Measurements from ENCODE around the gene PHLDA2. TPM values are rescaled to one million over a fixed set of nuclear protein-coding genes. Genes with fewer than 3 reads are reported as not detected.

PHLDA2 gene
- total RNA-seq (under 1 TPM; 0.69 to 0.83 TPM), polyA plus RNA-seq (not detected), total RNA-seq (0 to 0.67 (median 0.25) reads per million in 6 experiments)

GRCh38 chr11:2928605-2929530 is at the start of gene PHLDA2:
PHLDA2 (minus strand) TSS chr11:2929420; CDS start chr11:2929364, 56 bp downstream.
- Mint-ChIP-seq H3K4me1 (peaks cover 9 to 26% (median 22%) of the 10 kb centered on the region in 4 donors), H3K36me3 (no peaks in the 10 kb centered on the region), H3K27ac (peak within 1 kb of the TSS in 8 of 10 donors; percentile 42 to 83 (median 58)), H3K9me3 (no peaks in the 10 kb centered on the region), H3K27me3 (peaks cover 7 to 30% (median 13%) of the 10 kb centered on the region in 5 donors), H3K4me3 (peak within 1 kb of the TSS; percentile 77 to 89 (median 86))
- DNase-seq = peak in 9 of 10 donors; percentile 29 to 77 (median 56)
- peak; percentile 72 to 81 for ATAC-seq
- POLR2A ChIA-PET = interaction anchor here (0.6 to 2.2 kb wide), 8 partner anchors 12 to 528 kb away, joined by 3 to 14 read pairs (median 4); partner anchors contain the start of gene TSSC4

- Mint-ChIP-seq H3K27ac (peak overlapping the region in 7 of 10 donors; percentile 23 to 80 (median 56)), H3K36me3 (peaks cover 0 to 78% (median 15%) of the 10 kb centered on the region in 3 donors), H3K4me1 (peaks cover 24 to 72% (median 59%) of the 10 kb centered on the region in 4 donors), H3K4me3 (no peak overlapping the region), H3K9me3 (no peaks in the 10 kb centered on the region), H3K27me3 (no peaks in the 10 kb centered on the region)
- POLR2A ChIA-PET = interaction anchor here (2.1 to 3.2 kb wide), 2 partner anchors 9 to 38 kb away, joined by 11 to 34 read pairs; no protein-coding TSS in a partner anchor
- no peak for DNase-seq
- ATAC-seq = no peak
Observed at GRCh38 chr11:2977113-2977512, 47.9 kb upstream of the PHLDA2 start.

GRCh38 chr11:2976294-2977063 is 47.3 kb upstream of the PHLDA2 start:
- H3K9me3 Mint-ChIP-seq = no peaks in the 10 kb centered on the region
- DNase-seq = no peak
- H3K36me3 Mint-ChIP-seq = peaks cover 0 to 80% (median 15%) of the 10 kb centered on the region in 3 donors
- H3K4me1 Mint-ChIP-seq = peaks cover 21 to 66% (median 53%) of the 10 kb centered on the region in 4 donors
- ATAC-seq = no peak
- no peak overlapping the region for H3K4me3 Mint-ChIP-seq
- POLR2A ChIA-PET = interaction anchor here (1.3 to 3.2 kb wide), 9 partner anchors 10 to 115 kb away, joined by 3 to 34 read pairs (median 9); partner anchors contain the start of gene NAP1L4
- H3K27me3 Mint-ChIP-seq = no peaks in the 10 kb centered on the region
- peak overlapping the region in 9 of 10 donors; percentile 9 to 90 (median 53) for H3K27ac Mint-ChIP-seq

GRCh38 chr11:2975594-2975993 is 46.4 kb upstream of the PHLDA2 start:
- Mint-ChIP-seq H3K9me3 (no peaks in the 10 kb centered on the region), H3K27me3 (no peaks in the 10 kb centered on the region), H3K4me3 (peak overlapping the region in 2 of 10 donors; percentile 14 to 22), H3K4me1 (peaks cover 21 to 62% (median 52%) of the 10 kb centered on the region in 4 donors), H3K36me3 (peaks cover 0 to 89% (median 15%) of the 10 kb centered on the region in 3 donors), H3K27ac (peak overlapping the region in 8 of 10 donors; percentile 35 to 87 (median 68))
- ATAC-seq (peak; percentile 91 to 96), DNase-seq (peak; percentile 21 to 78 (median 54))
- POLR2A ChIA-PET = interaction anchor here (0.7 to 3.2 kb wide), 14 partner anchors 8 to 116 kb away, joined by 3 to 34 read pairs (median 7); partner anchors contain the start of gene NAP1L4

GRCh38 chr11:2974272-2974671 is 45.1 kb upstream of the PHLDA2 start:
- POLR2A ChIA-PET = interaction anchor here (0.6 to 3.2 kb wide), 3 partner anchors 15 to 1673 kb away, joined by 3 to 34 read pairs (median 3); no protein-coding TSS in a partner anchor
- Mint-ChIP-seq H3K27ac (peak overlapping the region in 5 of 10 donors; percentile 45 to 78 (median 71)), H3K9me3 (no peaks in the 10 kb centered on the region), H3K4me1 (peaks cover 23 to 59% (median 50%) of the 10 kb centered on the region in 4 donors), H3K27me3 (no peaks in the 10 kb centered on the region), H3K36me3 (peaks cover 0 to 95% (median 17%) of the 10 kb centered on the region in 3 donors), H3K4me3 (no peak overlapping the region)
- ATAC-seq = no peak
- no peak for DNase-seq

GRCh38 chr11:2968341-2968900 is 39.2 kb upstream of the PHLDA2 start:
- Mint-ChIP-seq H3K9me3 (no peaks in the 10 kb centered on the region), H3K27ac (no peak overlapping the region), H3K4me1 (peaks cover 15 to 49% (median 22%) of the 10 kb centered on the region in 4 donors), H3K36me3 (peaks cover 3 to 100% (median 21%) of the 10 kb centered on the region in 3 donors), H3K4me3 (no peak overlapping the region), H3K27me3 (no peaks in the 10 kb centered on the region)
- POLR2A ChIA-PET = interaction anchor here (1.0 to 1.2 kb wide), 3 partner anchors 13 to 79 kb away, joined by 3 to 4 read pairs (median 3); a partner anchor contains a TSS
- ATAC-seq (no peak), DNase-seq (no peak)

GRCh38 chr11:2964782-2965181 is 35.6 kb upstream of the PHLDA2 start:
- ATAC-seq (no peak), DNase-seq (no peak)
- peaks cover 21 to 52% (median 37%) of the 10 kb centered on the region in 4 donors for H3K4me1 Mint-ChIP-seq
- peaks cover 3 to 100% (median 23%) of the 10 kb centered on the region in 3 donors for H3K36me3 Mint-ChIP-seq
- H3K9me3 Mint-ChIP-seq = no peaks in the 10 kb centered on the region
- H3K4me3 Mint-ChIP-seq = no peak overlapping the region
- POLR2A ChIA-PET = no interaction called here
- peak overlapping the region in 6 of 10 donors; percentile 8 to 59 (median 48) for H3K27ac Mint-ChIP-seq
- H3K27me3 Mint-ChIP-seq = no peaks in the 10 kb centered on the region

- DNase-seq (no peak), ATAC-seq (no peak)
- Mint-ChIP-seq H3K9me3 (no peaks in the 10 kb centered on the region), H3K27me3 (no peaks in the 10 kb centered on the region), H3K4me3 (no peak overlapping the region), H3K4me1 (peaks cover 21 to 51% (median 37%) of the 10 kb centered on the region in 4 donors), H3K27ac (peak overlapping the region in 4 of 10 donors; percentile 43 to 62 (median 49)), H3K36me3 (peaks cover 3 to 100% (median 29%) of the 10 kb centered on the region in 3 donors)
- POLR2A ChIA-PET = interaction anchor here (1.2 kb wide), 1 partner anchor 43 kb away, joined by 4 read pairs; no protein-coding TSS in a partner anchor
Observed at GRCh38 chr11:2963761-2964160, 34.5 kb upstream of the PHLDA2 start.

GRCh38 chr11:2963112-2963754 is 34.0 kb upstream of the PHLDA2 start:
- Mint-ChIP-seq H3K4me1 (peaks cover 21 to 50% (median 37%) of the 10 kb centered on the region in 4 donors), H3K36me3 (peaks cover 3 to 100% (median 25%) of the 10 kb centered on the region in 3 donors), H3K27ac (peak overlapping the region in 3 of 10 donors; percentile 22 to 62 (median 36)), H3K4me3 (no peak overlapping the region), H3K9me3 (no peaks in the 10 kb centered on the region), H3K27me3 (no peaks in the 10 kb centered on the region)
- POLR2A ChIA-PET = interaction anchor here (0.7 to 1.2 kb wide), 2 partner anchors 44 to 102 kb away, joined by 3 to 4 read pairs; no protein-coding TSS in a partner anchor
- DNase-seq (no peak), ATAC-seq (no peak)

GRCh38 chr11:2961080-2961479 is 31.9 kb upstream of the PHLDA2 start:
- no peaks in the 10 kb centered on the region for H3K27me3 Mint-ChIP-seq
- POLR2A ChIA-PET = interaction anchor here (0.6 to 1.3 kb wide), 2 partner anchors 16 to 26 kb away, joined by 3 read pairs; no protein-coding TSS in a partner anchor
- DNase-seq (no peak), ATAC-seq (no peak)
- H3K4me3 Mint-ChIP-seq = peak overlapping the region in 1 of 10 donors; percentile 54
- H3K27ac Mint-ChIP-seq = peak overlapping the region in 4 of 10 donors; percentile 40 to 62 (median 54)
- no peaks in the 10 kb centered on the region for H3K9me3 Mint-ChIP-seq
- H3K36me3 Mint-ChIP-seq = peaks cover 3 to 99% (median 20%) of the 10 kb centered on the region in 3 donors
- H3K4me1 Mint-ChIP-seq = peaks cover 17 to 44% (median 29%) of the 10 kb centered on the region in 4 donors

GRCh38 chr11:2960139-2960538 is 30.9 kb upstream of the PHLDA2 start:
- no peak for ATAC-seq
- Mint-ChIP-seq H3K4me1 (peaks cover 14 to 44% (median 29%) of the 10 kb centered on the region in 4 donors), H3K36me3 (peaks cover 7 to 99% (median 19%) of the 10 kb centered on the region in 3 donors), H3K4me3 (no peak overlapping the region), H3K27me3 (no peaks in the 10 kb centered on the region), H3K9me3 (no peaks in the 10 kb centered on the region), H3K27ac (no peak overlapping the region)
- POLR2A ChIA-PET = no interaction called here
- DNase-seq = no peak
